GM12891 (cell line): ENCODE measurements around the gene CNTNAP5.

Experiments used
- DNase-seq: peaks from one replicate; pipeline ENCODE4 v3.0.0; 2011; ENCODE audit warnings: low spot score; ENCODE audit not compliant: insufficient read length
- FAIRE-seq: peaks from 2 replicates; lab custom pipeline; 2011; peaks lifted over from hg19 to GRCh38; lab: Jason Lieb, UNC
- PAX5 ChIP-seq: IDR thresholded peaks from 2 replicates; pipeline ENCODE4 v1.6.1; 2011; ENCODE audit warnings: low read length, moderate library complexity, mild to moderate bottlenecking; ENCODE audit not compliant: insufficient read depth, severe bottlenecking
- POLR2A ChIP-seq: IDR thresholded peaks from 2 replicates; pipeline ENCODE4 v1.6.1; 2011; ENCODE audit warnings: low read depth, low read length, control low read depth
- POLR2AphosphoS5 ChIP-seq: IDR thresholded peaks from 2 replicates; pipeline ENCODE4 v1.6.1; 2011; ENCODE audit warnings: low read depth, low read length, control low read depth
- POU2F2 ChIP-seq: IDR thresholded peaks from 2 replicates; pipeline ENCODE4 v1.6.1; 2011; ENCODE audit warnings: low read depth, mild to moderate bottlenecking, control low read depth, low read length, moderate library complexity
- SPI1 ChIP-seq: IDR thresholded peaks from 2 replicates; pipeline ENCODE4 v1.6.1; 2011; ENCODE audit warnings: low read depth, low read length, control low read depth
- TAF1 ChIP-seq: IDR thresholded peaks from 2 replicates; pipeline ENCODE4 v1.6.1; 2011; ENCODE audit warnings: low read depth, low read length, control low read depth

Gene CNTNAP5

DNA sequence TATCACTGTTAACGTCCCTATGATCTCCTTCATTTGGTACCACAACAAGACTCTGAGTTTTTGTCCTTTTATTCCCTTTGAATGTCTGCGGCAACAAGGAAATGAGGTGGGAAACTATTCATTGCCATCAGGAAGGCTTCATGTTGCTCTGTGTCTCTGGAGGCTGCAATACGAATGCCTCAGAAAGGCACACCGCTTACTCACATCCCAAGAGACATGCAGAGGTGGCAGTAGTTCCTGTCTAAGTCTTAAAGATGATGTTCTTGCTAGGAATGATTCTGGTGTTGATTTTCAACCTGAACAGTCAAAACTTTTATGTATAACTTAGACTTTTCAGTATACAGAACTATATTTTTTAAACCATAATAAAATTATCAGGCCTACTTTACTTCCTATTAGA is 24.0 kb downstream of the CNTNAP5 start:
- FAIRE-seq, result no peak
- no peak for TF ChIP-seq POLR2A
- no peak for TF ChIP-seq POLR2AphosphoS5
- no peak for TF ChIP-seq PAX5
- no peak for TF ChIP-seq POU2F2
- no peak for TF ChIP-seq SPI1

DNA sequence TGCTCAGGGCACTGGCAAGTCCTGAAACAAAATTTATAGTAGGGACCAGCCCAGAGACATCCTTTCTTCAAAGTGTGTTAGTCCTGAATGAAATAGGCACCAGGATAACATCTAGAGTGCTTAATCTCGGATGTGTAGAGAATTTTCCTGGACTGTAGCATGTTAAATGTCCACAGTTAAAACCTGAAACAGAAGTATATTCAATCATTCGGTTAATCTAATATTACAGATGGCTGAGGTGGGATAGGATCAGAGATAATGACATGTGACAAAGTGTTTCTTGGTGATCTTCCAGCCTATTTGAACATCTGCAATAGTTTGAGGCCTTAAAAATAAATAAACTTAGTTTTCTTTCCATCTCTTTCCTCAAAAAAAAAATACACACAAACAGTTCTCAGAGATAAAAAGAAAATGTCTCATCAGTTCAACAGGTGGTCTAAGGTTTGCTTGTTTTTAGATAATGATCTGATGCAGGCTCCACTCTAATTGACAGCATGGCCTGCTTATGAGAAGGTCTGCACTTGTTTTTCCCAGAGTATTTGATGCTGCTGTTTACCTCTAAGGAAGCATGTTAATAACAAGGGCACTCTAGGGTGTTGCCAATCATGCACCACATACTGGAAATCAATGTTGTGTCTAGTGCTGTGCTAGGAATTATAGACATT is 25.9 kb downstream of the CNTNAP5 start:
- DNase-seq, result no peak
- FAIRE-seq, result no peak
- TF ChIP-seq POLR2A (no peak), SPI1 (no peak), POU2F2 (no peak), POLR2AphosphoS5 (no peak), PAX5 (no peak), TAF1 (no peak)

More for the DNA sequence above, 24.0 kb downstream of the CNTNAP5 start:
- no peak for DNase-seq

- FAIRE-seq (no peak), DNase-seq (no peak)
- no peak for TF ChIP-seq POLR2AphosphoS5
- TF ChIP-seq PAX5, result no peak
- TF ChIP-seq TAF1, result no peak
- TF ChIP-seq POLR2A, result no peak
- no peak for TF ChIP-seq SPI1
- no peak for TF ChIP-seq POU2F2
These were observed 28.7 kb downstream of the CNTNAP5 start for GRCh38 chr2:124053796-124054195.

GRCh38 chr2:124063596-124063995 is 38.5 kb downstream of the CNTNAP5 start:
- no peak for FAIRE-seq
- TF ChIP-seq POLR2AphosphoS5 (no peak), SPI1 (no peak), PAX5 (no peak), POLR2A (no peak), POU2F2 (no peak), TAF1 (no peak)
- no peak for DNase-seq

- DNase-seq (no peak), FAIRE-seq (no peak)
- TF ChIP-seq PAX5, result no peak
- no peak for TF ChIP-seq SPI1
- no peak for TF ChIP-seq POLR2A
- TF ChIP-seq POU2F2, result no peak
- no peak for TF ChIP-seq TAF1
- TF ChIP-seq POLR2AphosphoS5, result no peak
These were observed 40.5 kb downstream of the CNTNAP5 start for GRCh38 chr2:124065636-124066035.

DNA sequence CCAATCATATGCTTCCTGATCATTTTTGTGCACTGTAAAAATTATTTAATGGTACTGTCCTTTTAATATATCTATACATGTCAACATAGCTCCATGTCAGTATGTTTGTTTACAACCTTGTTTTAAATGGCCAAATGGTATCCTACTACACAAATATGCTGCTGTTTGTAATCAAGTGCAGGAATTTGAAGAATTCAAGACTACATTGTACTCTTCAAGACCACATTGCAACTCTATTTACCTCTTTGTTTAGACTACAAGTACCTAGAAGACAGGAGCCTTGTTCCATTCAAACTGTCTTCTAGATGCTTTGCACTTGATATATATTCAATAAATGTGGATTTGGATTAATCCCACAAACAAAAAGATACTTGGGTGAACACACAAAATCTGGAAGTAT is 41.7 kb downstream of the CNTNAP5 start:
- DNase-seq (no peak), FAIRE-seq (no peak)
- TF ChIP-seq POLR2AphosphoS5, result no peak
- no peak for TF ChIP-seq SPI1
- no peak for TF ChIP-seq PAX5
- TF ChIP-seq POU2F2, result no peak

DNA sequence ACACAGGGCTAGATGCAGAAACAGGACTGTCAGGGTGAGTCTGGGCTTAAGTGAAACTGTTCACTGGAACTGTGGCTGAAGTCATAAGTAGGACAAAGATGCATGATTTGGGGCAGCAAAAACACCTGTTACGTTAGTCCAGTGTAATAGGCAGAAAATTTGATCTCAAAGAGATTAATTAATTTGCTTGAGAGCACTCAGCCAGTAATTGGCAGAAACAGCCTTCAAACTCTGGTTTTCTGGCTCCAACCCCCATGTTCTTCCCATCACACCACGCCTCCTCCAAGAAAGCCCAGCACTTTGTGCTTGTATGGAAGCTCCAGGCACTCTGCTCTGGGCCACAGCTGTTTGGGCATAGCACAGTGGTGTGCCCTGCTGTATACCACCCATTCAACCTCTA is 54.0 kb downstream of the CNTNAP5 start:
- TF ChIP-seq POLR2AphosphoS5 (no peak), POLR2A (no peak), POU2F2 (no peak), SPI1 (no peak), TAF1 (no peak), PAX5 (no peak)
- DNase-seq (no peak), FAIRE-seq (no peak)

GRCh38 chr2:124080281-124081153 is 55.4 kb downstream of the CNTNAP5 start:
- DNase-seq (no peak), FAIRE-seq (no peak)
- TF ChIP-seq SPI1 (no peak), POU2F2 (no peak), TAF1 (no peak), POLR2A (no peak), PAX5 (no peak), POLR2AphosphoS5 (no peak)

DNA sequence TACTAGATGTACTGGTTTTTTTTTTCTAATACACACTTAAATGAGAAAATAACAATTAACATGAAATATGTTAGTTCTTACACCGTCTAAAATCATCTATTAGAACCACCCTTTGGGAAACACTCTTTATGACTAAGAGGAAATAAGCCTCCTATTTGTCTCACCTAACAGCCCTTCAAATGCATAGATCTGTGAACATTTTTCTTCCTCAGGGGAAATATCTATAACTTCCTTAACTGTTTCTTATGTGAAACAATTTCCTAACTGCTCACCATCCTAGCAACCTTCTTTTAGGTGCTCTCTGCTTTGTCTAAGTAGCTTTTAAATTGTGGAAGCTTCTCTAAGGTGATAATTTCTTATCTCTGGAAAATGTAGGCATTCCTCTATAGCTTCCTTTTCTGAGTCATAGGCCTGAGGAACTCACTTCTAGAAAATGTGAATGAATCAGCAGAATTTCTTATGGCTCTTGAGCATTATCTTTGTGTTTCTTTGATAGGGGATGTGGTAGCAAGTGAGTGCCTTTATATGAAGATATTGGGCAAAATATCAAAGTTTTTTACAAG is 56.1 kb downstream of the CNTNAP5 start:
- no peak for DNase-seq
- FAIRE-seq, result no peak
- TF ChIP-seq PAX5, result no peak
- no peak for TF ChIP-seq POLR2AphosphoS5
- TF ChIP-seq POU2F2, result no peak
- no peak for TF ChIP-seq POLR2A
- TF ChIP-seq TAF1, result no peak

- DNase-seq (no peak), FAIRE-seq (no peak)
- TF ChIP-seq SPI1 (no peak), POLR2A (no peak), POLR2AphosphoS5 (no peak), POU2F2 (no peak), TAF1 (no peak), PAX5 (no peak)
These were observed 63.5 kb downstream of the CNTNAP5 start for GRCh38 chr2:124088616-124089015.

DNA sequence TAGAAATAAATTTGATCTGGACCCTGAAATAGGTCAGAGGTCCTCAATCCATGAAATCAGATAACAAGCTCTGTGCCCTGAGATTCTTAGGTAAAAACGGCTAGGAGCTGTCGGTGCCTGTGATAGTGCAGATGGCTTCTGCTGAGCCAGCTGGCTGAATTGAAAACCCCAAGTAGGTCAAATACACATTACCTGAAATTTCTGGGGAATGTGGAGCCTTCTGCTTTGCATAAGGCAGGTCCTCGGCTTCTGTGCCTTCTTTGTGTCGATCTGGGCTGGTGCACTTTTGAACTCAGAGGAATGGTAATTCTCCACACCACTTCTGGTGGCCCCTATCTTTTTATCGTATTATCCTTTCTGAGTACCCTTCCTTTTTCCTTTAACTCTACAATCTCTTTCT is 66.6 kb downstream of the CNTNAP5 start:
- DNase-seq (no peak), FAIRE-seq (no peak)

More for the DNA sequence above, 66.6 kb downstream of the CNTNAP5 start:
- TF ChIP-seq SPI1 (no peak), POU2F2 (no peak), PAX5 (no peak), POLR2AphosphoS5 (no peak), TAF1 (no peak), POLR2A (no peak)
